HG03432 (cell line): ENCODE data around the gene HOXC4.

Source experiments
- ATAC-seq: cut with Tn5 transposase; IDR thresholded peaks from one replicate; pipeline ENCODE4 v1.9.1; 2021; ENCODE audit warnings: mild to moderate bottlenecking, moderate library complexity; ENCODE audit not compliant: unreplicated experiment

Gene HOXC4

GRCh38 chr12:54028314-54029201 is 25.1 kb upstream of the HOXC4 start, which contains the start of gene HOXC6:
HOXC6 (plus strand) TSS chr12:54028440; CDS start chr12:54028522, 82 bp downstream.
- ATAC-seq = no peak

GRCh38 chr12:54029529-54030441 is 23.9 kb upstream of the HOXC4 start:
- no peak for ATAC-seq

DNA sequence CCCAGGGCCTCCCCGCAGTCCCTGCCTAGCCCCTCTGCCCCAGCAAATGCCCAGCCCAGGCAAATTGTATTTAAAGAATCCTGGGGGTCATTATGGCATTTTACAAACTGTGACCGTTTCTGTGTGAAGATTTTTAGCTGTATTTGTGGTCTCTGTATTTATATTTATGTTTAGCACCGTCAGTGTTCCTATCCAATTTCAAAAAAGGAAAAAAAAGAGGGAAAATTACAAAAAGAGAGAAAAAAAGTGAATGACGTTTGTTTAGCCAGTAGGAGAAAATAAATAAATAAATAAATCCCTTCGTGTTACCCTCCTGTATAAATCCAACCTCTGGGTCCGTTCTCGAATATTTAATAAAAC is 23.2 kb upstream of the HOXC4 start:
- ATAC-seq = no peak

DNA sequence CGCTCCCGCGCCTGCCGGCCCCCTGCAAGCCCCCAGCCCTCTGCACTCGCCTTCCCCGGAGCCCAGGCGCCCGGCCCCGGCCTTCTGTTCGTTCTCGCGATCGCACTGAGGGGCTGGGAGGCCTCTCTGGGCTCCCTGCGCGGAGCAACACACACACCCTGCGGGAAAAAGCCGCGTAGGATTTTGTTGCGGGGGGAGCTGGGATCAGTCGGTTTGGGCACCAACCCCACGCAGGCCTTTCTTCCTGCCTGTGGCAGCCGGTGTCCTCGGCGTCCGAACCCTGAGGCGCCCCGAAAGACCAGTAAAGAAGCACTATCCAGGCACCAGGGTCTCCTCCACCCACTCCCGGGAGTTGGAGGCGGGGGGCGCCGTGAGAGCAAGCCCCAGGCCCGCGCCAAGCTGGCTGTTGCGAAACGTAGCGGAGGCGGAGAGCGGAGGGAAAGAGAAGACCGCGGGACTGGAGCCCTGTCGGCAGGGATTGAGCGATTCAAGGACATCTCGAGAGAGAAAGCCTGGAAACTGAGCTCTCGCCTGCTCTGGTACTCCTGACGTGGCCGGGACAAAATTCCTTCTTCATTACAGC is 22.7 kb upstream of the HOXC4 start:
- no peak for ATAC-seq

DNA sequence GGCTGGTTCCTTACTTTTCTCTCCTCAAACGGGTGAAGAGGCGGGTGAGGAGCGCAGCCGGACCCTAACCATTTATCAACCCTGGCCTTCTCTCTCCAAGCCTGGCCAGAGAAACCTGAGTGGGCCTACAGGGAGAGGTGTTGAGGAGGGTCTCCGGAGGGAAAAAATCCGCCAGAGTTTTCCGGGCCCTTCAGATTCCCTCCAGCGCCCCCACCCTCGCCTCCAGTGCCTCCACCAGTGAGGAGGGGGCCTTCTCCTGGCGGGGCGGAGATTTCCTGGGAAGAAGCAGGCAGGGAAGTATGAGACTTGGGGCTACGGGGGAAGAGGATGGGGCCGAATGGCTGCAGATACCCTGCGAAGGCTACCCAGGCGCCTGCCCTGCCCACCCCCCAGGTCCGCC is 22.2 kb upstream of the HOXC4 start:
- ATAC-seq = no peak

DNA sequence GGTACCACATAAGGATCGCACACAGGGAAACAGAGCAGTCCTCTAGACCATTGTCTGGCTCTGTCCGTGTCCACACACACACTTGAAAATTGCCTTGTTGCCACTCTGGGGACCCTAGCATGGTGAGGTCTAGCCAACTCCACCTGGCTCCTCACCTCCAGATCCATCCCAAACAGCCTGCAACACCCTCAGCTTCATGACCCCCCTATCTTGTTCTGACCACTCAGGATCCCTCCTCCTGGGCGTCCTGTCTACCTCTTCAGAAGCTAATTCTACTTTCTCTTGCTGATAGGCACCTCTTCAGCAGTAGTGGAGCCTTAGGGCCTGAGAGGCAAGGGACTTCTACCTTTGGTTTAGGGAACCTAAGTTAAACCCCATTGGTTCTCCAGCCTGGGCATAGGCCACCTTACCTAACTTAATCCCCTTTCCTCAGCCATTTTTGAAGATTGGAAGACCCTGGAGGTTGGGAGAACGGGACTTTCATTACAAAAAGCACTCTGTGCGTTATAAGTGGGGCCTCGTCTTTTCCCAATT is 21.5 kb upstream of the HOXC4 start:
- no peak for ATAC-seq

DNA sequence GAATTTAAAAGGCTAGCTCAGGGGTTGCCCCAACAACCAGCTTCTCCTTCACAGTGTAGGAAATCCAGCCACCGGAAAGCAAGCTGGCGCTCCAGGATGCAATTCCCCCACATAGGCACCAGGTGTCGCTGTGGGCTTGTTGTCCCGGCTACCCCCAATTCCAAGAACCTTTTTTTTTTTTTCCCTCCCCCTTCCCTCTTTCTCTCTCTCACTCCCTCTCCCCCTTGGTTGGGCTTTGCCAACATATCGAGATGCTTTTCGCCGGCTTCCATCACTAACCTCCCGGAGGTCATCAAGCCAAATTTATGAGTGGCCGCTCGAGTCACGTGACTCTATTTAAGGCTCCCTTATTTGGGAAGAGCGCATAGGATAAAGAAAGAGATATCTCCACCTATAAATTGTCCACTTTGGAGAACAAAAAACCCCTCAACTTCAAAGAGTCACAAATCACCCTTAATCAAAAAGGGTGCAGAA is 21.0 kb upstream of the HOXC4 start, which contains the start of gene HOXC5:
HOXC5 (plus strand) TSS at position 424 of the 474 bp plus-strand sequence. CDS start 73 bp downstream, outside the sequence.
- ATAC-seq = no peak

DNA sequence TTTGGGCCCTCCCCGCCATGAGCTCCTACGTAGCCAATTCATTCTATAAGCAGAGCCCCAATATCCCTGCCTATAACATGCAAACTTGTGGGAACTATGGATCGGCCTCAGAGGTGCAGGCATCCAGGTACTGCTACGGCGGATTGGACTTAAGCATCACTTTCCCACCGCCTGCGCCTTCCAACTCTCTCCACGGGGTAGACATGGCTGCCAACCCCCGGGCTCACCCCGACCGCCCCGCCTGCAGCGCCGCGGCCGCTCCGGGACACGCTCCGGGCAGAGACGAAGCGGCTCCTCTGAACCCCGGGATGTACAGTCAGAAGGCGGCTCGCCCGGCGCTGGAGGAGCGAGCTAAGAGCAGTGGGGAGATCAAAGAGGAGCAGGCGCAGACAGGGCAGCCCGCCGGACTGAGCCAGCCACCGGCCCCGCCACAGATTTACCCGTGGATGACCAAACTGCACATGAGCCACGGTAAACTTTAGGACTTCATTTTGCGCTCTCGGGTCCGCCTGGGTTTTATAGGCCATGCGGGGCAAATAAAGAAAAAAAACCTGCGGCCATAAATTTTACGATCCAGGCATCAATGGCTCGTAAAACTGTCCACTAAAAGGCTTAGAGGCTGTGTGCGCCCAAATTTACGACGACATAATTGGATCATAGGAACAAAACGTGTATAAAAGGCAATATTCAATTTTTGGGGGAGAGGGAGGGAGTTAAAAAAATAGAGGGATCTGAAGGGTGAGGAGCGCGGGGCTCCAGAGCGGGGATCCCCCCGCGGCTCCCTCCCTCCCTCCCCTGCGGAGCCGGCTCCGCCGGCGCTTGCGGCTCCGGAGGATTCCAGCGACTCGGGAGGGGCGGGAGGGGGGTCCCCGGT is 20.3 kb upstream of the HOXC4 start:
- no peak for ATAC-seq

- no peak for ATAC-seq
These were observed 19.5 kb upstream of the HOXC4 start for GRCh38 chr12:54033980-54034784.

DNA sequence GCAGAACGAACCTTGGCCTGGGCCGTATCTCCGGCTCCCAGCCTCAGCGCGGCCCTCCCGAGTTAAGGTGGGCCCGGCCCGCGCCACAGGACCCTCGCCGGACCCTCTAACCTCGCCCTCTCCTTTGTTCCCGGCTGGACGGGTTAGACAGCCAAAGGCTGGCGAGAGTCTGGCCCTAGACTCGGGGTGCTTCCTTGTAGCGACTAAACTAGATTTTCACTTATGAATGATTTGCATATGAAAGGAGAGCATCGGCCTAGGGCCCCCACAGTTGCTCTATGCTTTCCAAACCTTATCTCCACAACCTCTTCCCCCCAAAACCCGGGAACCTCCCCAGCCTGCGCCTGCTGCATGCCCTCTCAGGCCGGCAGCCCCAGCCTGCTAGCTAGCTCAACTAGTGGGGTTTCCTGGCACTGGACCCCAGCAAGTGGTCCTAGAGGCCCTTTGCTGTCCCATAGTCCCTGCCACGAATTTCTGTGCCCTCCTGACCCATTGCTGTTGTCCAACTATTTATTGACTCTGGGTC is 18.8 kb upstream of the HOXC4 start:
- no peak for ATAC-seq

DNA sequence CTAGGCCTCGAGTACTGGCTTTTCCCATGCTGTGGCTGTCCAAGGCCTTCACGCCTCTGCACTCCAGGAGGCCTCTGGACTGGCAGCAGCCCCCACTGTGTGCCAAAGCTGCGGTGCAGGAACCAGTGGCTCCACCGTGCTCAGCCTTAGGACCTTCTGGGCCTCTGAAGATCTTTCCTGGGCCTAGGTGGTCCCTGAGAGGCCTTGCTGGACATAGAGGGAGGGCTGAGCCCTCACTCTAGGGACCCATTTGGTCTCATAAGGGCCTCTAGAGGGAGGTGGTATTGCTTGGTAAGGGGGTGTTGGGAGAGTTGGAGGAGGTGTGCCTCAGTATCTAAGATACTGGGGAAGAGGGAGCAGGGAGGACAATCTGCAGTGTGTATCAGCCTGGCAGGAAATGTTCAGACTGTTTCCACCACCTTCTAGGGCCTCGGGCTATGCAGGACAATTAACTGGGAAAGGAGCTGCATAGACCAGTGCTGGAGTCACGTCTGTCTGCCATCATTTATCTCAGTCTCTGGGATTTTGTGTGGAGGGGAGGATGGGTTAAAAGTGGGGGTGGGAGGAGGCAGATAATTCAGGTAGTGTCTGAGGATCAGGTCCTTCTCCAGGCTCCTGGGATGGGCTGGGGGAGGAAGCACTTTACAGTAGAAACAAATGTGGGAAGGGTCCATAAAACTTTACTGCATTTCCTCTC is 17.9 kb upstream of the HOXC4 start:
- ATAC-seq = no peak

DNA sequence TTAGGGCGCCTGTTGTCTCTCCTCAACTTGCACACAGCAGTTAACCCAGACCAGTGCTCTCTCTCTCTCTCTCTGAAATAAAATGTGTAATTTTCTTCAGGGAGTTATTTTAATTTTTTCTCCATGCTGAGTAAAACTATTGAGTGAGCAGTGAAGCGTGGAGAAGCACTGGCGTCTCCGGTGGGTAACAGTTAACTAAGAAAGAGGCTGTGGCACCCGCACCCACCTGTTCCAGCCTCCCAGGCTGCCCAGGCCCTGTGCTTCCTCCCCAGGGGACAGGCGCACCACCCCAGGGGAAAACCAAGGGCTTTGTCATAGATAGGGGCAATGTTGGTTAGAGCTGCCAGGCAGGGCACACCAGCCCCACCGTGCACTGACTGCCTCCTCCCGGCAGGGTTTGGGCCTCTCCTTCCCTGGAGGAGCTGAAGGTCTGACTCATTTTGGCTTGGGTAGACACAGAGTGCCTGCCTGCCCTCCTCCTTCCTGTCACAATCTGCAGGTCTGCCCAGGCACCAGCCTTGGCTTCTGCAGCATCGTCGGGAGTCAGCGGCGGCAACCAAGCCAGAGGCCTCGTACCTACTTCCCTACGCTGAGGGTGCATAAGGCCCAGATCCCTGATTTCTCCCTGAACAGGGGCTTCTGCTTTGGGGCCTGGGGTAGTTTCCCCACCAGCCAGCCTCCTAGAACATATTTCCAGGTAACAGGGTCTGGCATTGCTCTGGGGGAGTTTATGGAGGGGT is 16.8 kb upstream of the HOXC4 start:
- peak; percentile 71 for ATAC-seq

GRCh38 chr12:54037360-54038283 is 16.0 kb upstream of the HOXC4 start:
- no peak for ATAC-seq

- no peak for ATAC-seq
These were observed 15.3 kb upstream of the HOXC4 start for GRCh38 chr12:54038284-54038870.

DNA sequence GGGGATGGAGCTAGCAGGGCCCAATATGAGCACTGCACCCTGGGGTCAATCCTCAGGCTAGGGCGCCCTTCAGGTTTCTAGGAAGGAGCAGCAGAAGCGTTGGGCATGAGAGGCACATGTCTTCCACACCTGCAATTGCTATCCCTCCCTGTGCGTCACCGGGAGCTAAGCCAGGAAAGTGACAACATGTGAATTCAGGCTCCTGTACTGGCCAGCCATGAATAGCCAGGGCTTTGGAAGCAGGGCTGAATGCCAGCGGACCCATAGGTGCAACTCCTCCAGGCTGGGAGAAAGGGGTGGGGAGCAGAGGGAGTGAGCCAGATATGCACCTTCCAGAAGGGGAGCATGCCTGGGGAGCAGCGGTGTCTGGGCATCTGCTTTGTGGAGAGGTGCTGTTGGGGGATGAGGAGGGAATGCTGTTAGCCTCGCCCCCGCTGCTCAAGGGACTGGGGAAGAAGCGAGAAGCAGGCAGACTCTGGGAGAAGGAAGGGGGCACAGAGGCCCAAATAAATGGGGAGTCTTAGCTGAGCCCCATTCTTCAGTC is 14.7 kb upstream of the HOXC4 start:
- no peak for ATAC-seq
